Activated T-cell treated with anti-CD3 and anti-CD28 coated beads, Interleukin-2, amount 50 U/mL, for 24 hours (primary cell): ENCODE data around the gene FRRS1.
"Not testable (repeated sequence)": the region's sequence is repeated elsewhere in the genome, so short reads cannot be mapped to it uniquely, and the experiment has no call there.

Experiments used
- DNase-seq: peaks from one replicate; pipeline ENCODE4 v3.0.0-alpha.2; 2020
- H3K27ac Mint-ChIP-seq: 2 replicates; pipeline ENCODE4 v1.8.0; 2020; ENCODE audit warnings: mild to moderate bottlenecking, mixed read lengths
- H3K27me3 Mint-ChIP-seq: 2 replicates; pipeline ENCODE4 v1.8.0; 2020; ENCODE audit warnings: mixed read lengths
- H3K36me3 Mint-ChIP-seq: 2 replicates; pipeline ENCODE4 v1.8.0; 2020; ENCODE audit warnings: low read depth, mixed read lengths
- H3K4me1 Mint-ChIP-seq: 2 replicates; pipeline ENCODE4 v1.8.0; 2020; ENCODE audit warnings: low read depth, mixed read lengths
- H3K4me3 Mint-ChIP-seq: 2 replicates; pipeline ENCODE4 v1.8.0; 2020; ENCODE audit warnings: mild to moderate bottlenecking, moderate library complexity, mixed read lengths
- H3K9me3 Mint-ChIP-seq: 2 replicates; pipeline ENCODE4 v1.8.0; 2020; ENCODE audit warnings: mixed read lengths

Gene FRRS1

DNA sequence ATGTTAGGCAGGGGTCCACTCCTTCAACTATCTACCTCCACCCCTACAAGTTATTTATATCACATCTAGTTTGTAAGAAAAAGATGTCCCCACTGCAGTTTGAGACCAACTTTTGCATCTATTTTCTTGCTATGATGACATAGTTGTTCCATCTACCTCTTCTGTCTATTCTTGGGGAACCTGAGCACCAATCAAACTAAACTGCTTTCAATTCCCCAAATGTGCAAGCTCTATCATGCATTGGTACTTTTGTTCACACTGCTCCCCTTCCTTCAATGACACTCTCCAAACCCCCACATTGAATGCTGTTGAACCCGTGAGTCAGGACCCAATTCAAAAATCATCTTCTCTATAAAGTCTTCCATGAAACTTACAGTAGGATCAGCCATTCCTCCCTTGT lies 16.0 kb upstream of the FRRS1 start:
- Mint-ChIP-seq H3K27me3 (peaks cover 54% of the 10 kb centered on the region), H3K4me3 (no peak overlapping the region), H3K9me3 (no peaks in the 10 kb centered on the region), H3K27ac (no peak overlapping the region), H3K4me1 (peaks cover 21% of the 10 kb centered on the region), H3K36me3 (no peaks in the 10 kb centered on the region)
- DNase-seq = no peak

DNA sequence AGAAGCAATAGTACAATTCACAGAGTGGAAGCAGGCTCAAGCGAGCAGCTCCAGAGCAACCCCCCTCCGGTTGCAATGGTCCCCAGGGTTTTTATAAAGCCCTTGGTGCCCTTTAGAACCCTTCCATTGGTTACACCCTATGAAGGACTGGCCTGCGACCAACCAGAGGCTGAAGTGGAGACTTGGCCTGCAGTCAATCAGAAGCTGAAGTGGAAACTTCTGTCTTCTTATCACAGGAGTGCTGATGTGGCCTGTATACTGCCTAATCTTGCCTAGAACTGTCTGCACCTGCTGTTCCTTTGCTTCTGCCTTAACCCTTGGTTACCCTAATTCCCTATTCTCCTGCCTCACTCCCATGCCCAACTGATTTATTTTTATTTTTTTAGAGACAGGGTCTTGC lies 15.4 kb upstream of the FRRS1 start:
- Mint-ChIP-seq H3K27ac (no peak overlapping the region), H3K4me3 (no peak overlapping the region), H3K9me3 (no peaks in the 10 kb centered on the region), H3K4me1 (peaks cover 18% of the 10 kb centered on the region), H3K27me3 (peaks cover 50% of the 10 kb centered on the region), H3K36me3 (no peaks in the 10 kb centered on the region)
- no peak for DNase-seq

DNA sequence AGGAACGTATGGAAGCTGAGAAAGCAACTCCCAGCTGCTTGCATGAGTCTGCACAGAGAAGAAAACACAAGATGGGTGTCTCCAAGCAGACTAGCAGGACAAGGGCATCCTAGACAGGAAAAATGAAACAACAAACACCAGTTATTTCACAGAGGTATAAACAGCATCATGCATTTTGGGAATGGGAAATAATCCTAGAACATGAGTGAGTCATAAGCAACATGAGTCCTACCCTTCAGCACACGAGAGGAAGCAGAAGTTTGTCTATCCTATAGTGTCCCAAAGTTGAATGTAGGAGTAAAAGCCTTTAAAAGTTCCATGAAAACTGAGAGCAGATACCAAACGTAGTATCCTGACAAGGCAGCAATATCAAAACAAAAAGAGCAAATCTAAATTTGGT lies 11.3 kb upstream of the FRRS1 start:
- DNase-seq = no peak
- Mint-ChIP-seq H3K4me3 (no peak overlapping the region), H3K36me3 (no peaks in the 10 kb centered on the region), H3K27me3 (peaks cover 37% of the 10 kb centered on the region), H3K4me1 (no peaks in the 10 kb centered on the region), H3K27ac (no peak overlapping the region), H3K9me3 (no peaks in the 10 kb centered on the region)

DNA sequence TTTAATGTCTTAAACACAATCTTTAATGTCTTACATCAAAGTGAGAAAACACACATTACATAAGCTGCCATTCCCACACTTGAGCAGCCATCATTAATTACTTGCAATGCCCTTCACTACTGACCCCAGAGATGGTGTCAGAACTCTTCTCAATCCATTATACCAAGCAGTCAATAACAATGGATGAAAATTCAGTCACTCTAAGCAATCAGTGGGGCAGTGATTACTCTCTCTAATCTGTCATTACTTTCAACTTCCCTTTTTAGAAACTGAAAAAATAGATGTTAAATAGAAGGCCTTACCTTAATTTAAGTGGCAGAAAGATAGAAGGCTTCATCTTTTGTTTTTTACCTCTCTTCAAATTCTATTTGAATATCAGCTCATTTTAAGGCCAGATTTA lies 9.7 kb upstream of the FRRS1 start:
- Mint-ChIP-seq H3K4me1 (no peaks in the 10 kb centered on the region), H3K36me3 (no peaks in the 10 kb centered on the region), H3K4me3 (no peak overlapping the region), H3K9me3 (no peaks in the 10 kb centered on the region), H3K27me3 (peaks cover 23% of the 10 kb centered on the region), H3K27ac (no peak overlapping the region)
- no peak for DNase-seq

DNA sequence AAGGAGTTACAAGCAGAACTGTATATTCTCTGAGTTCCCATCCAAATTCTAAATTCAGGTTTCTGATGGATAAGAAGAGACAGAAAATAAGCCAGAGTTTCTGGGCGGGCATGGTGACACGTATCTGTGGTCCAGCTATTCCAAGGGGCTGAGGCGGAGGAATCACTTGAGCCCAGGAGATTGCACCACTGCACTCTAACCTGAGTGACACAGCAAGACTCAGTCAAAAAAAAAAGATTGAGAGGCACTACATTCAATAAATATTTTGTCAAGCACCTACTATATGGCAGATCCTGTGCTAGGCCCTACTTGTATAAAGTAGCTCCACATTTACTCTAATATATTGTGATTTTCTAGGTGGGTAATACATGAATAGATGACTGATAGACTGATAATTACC lies 6.4 kb upstream of the FRRS1 start:
- H3K27ac Mint-ChIP-seq = no peak overlapping the region
- peaks cover 10% of the 10 kb centered on the region for H3K27me3 Mint-ChIP-seq
- DNase-seq = no peak
- H3K9me3 Mint-ChIP-seq = no peaks in the 10 kb centered on the region
- no peaks in the 10 kb centered on the region for H3K4me1 Mint-ChIP-seq
- H3K36me3 Mint-ChIP-seq = no peaks in the 10 kb centered on the region
- H3K4me3 Mint-ChIP-seq = no peak overlapping the region

DNA sequence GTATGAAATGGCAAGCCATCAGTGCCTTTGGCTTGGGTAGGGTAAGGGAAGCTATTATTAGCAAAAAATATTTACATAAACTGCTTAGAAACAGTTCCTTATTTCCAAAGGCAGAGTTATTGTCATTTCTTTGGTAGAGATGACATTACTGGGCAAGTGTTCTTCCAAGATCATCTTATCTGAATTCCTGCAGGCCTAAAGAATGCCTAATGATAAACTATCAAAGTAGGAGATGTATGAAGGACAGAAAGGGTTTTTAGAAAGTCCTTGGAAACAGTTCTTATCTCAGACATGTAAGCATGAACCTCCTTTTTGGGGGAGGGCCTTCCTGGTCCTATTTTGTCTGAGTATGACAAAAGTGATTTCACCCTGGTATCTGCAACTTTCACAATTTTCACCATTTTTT lies 5.1 kb upstream of the FRRS1 start:
- no peaks in the 10 kb centered on the region for H3K9me3 Mint-ChIP-seq
- no peak overlapping the region for H3K27ac Mint-ChIP-seq
- no peaks in the 10 kb centered on the region for H3K36me3 Mint-ChIP-seq
- no peak for DNase-seq
- peaks cover 3% of the 10 kb centered on the region for H3K4me1 Mint-ChIP-seq
- peaks cover 7% of the 10 kb centered on the region for H3K27me3 Mint-ChIP-seq
- H3K4me3 Mint-ChIP-seq = no peak overlapping the region

DNA sequence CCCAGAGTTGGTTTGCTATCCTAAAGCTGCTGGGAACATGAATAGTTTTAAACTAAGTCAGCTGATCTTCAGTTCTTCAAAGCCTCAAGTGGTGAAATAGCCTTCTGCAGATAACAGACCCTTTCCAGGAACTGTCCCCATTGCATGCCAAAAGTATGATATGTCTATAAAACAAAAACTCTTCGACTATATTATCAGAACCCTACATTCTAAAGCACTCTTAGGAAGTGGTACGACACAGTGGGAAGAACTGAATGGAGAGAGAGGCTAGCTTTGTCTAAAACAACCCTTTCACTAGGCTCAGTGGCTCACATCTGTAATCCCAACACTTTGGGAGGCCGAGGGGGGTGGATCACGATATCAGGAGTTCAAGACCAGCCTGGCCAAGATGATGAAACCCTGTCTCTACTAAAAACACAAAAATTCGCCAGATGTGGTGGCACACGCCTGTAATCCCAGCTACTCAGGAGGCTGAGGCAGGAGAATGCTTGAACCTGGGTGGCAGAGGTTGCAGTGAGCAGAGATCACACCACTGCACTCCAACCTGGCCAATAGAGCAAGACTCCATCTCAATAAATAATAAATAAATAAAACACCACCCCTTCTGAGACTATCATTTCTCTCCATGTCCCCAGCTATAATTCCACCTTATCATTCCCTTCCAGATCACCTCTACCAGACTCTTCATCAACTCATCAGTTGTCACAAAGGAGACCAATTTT lies 2.2 kb upstream of the FRRS1 start:
- Mint-ChIP-seq H3K4me1 (peaks cover 11% of the 10 kb centered on the region), H3K36me3 (no peaks in the 10 kb centered on the region), H3K27ac (no peak overlapping the region), H3K4me3 (no peak overlapping the region), H3K9me3 (no peaks in the 10 kb centered on the region), H3K27me3 (peaks cover 7% of the 10 kb centered on the region)
- DNase-seq = no peak

DNA sequence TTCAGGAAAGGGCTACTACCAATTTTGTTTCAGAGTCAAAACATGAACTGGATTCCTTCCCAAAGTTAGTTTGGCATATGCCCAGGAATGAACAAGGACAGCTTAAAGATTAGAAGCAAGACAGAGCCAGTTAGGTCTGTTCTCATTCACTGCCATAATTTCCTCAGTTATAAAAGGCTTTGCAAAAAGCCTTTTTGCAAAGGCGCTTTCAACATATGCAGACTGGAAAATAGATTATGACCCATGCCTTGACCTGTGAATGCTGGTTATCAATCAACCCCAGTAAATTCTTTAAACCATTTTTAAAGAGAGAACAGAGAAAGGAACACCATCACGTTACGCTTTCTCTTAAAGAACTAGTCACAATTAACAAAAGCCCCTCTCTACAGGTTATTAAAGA lies 1.7 kb upstream of the FRRS1 start:
- H3K27me3 Mint-ChIP-seq = peaks cover 7% of the 10 kb centered on the region
- no peak overlapping the region for H3K4me3 Mint-ChIP-seq
- no peaks in the 10 kb centered on the region for H3K9me3 Mint-ChIP-seq
- DNase-seq = no peak
- H3K4me1 Mint-ChIP-seq = peaks cover 11% of the 10 kb centered on the region
- no peak overlapping the region for H3K27ac Mint-ChIP-seq
- no peaks in the 10 kb centered on the region for H3K36me3 Mint-ChIP-seq

DNA sequence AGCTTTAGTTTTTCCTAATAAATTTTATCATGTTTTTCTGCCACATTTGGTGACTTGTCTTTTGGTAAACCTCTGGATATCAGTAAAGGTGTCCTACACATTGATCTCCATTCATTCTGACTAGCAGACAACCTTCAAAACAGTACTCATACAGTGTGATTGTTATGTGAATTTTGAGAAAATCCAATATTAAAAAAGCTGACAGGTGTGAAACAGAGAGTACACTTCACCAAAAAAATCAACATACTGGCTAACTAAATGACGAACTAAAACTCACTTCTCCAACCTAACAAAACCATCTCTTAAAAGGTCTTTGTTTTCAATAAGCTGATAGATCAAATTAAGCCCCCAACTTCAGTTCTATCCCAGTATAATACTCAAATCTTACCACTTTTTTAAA lies 1.5 kb downstream of the FRRS1 start:
- no peak overlapping the region for H3K4me3 Mint-ChIP-seq
- H3K9me3 Mint-ChIP-seq = no peaks in the 10 kb centered on the region
- H3K27me3 Mint-ChIP-seq = peaks cover 5% of the 10 kb centered on the region
- H3K4me1 Mint-ChIP-seq = peaks cover 11% of the 10 kb centered on the region
- DNase-seq = no peak
- no peaks in the 10 kb centered on the region for H3K36me3 Mint-ChIP-seq
- no peak overlapping the region for H3K27ac Mint-ChIP-seq

DNA sequence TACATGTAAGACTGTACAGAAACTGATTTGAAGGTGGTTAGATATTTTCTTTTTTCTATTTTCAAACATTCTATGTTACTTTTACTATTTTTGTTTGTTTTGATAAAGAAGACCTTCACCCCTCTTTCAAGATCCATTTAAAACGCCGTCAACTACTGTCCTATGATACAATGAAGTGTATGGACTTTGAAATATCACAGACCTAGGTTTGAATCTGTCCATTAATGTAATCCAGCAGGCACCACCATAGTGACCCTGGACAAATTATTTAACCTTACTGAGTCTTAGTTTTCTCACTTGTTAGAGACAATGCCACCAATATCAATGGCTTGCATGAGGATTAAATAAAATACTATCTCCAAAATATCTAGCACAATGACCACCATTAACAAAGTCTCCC lies 2.0 kb downstream of the FRRS1 start:
- Mint-ChIP-seq H3K27me3 (peaks cover 3% of the 10 kb centered on the region), H3K27ac (no peak overlapping the region), H3K9me3 (no peaks in the 10 kb centered on the region), H3K36me3 (no peaks in the 10 kb centered on the region), H3K4me1 (peaks cover 11% of the 10 kb centered on the region), H3K4me3 (no peak overlapping the region)
- DNase-seq = no peak

DNA sequence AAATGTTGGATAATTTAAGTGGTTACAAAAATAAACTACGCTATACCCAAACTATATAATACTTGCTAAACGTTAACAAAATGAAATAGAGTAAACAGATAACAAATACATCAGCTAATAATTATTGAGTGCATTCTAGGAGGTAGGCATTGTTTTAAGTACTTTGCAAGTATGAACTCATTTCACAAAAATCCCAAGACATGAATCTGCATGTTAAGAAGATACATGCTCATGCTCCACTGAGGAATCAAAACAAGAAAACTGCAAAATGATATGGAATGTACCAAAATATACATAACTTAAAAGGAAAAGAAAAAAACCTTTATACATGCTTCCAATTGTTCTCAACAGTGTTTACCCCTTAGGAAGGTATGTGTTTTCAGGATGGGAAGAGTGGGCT lies 2.5 kb downstream of the FRRS1 start:
- no peak for DNase-seq
- no peaks in the 10 kb centered on the region for H3K9me3 Mint-ChIP-seq
- peaks cover 14% of the 10 kb centered on the region for H3K4me1 Mint-ChIP-seq
- no peaks in the 10 kb centered on the region for H3K36me3 Mint-ChIP-seq
- H3K27me3 Mint-ChIP-seq = peaks cover 3% of the 10 kb centered on the region
- no peak overlapping the region for H3K4me3 Mint-ChIP-seq
- H3K27ac Mint-ChIP-seq = no peak overlapping the region

DNA sequence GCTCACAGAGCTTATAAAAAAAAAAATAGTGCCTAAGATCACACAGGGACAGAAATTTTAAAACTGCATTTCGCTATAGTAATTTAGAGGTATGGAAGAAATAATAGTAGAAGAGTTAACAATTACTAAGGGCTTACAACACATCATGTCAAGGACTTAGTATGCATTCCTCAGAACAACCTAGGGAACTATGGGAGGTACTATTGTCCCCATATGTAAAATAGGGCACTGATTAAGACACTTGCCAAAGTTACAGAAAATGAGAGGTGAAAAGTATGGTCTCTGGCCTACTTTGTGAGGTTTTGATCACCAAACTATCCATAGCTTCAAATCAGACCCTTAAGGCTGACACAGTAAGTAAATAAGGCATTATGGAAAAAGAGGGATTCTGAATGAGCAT lies 4.7 kb downstream of the FRRS1 start:
- H3K27me3 Mint-ChIP-seq = no peaks in the 10 kb centered on the region
- no peak for DNase-seq
- H3K9me3 Mint-ChIP-seq = no peaks in the 10 kb centered on the region
- H3K36me3 Mint-ChIP-seq = no peaks in the 10 kb centered on the region
- no peak overlapping the region for H3K27ac Mint-ChIP-seq
- peaks cover 24% of the 10 kb centered on the region for H3K4me1 Mint-ChIP-seq
- H3K4me3 Mint-ChIP-seq = no peak overlapping the region

DNA sequence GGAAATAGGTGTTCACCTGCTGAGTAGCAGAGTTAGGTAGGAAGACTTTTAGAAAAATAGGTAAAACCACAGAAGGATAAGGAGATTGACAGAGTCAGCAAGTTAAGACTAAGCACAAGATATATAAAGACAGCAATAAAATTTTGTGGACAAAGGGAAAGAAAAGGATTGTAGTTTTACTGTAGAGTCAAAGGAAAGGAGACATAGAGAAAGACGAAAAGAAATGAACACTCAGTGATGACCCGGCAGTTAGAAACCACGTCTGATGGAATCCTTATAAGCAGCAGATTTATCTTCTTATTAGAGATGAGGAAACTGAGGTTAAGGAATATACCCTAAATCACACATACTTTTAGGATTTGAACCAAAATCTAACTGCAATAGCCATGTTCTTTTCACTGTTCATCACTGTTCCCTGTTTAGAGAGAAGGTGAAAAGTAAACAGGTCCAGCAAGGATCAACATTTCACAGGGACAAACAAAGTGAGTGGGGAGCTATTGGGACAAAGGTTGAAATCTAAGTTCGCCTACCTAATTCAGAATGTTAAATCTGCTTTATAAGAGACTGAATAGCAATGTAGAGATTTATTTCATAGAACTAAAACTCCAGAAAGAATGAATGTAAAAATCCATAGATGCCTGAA lies 6.8 kb downstream of the FRRS1 start:
- Mint-ChIP-seq H3K36me3 (no peaks in the 10 kb centered on the region), H3K27ac (no peak overlapping the region), H3K27me3 (no peaks in the 10 kb centered on the region), H3K9me3 (no peaks in the 10 kb centered on the region), H3K4me3 (no peak overlapping the region), H3K4me1 (peaks cover 17% of the 10 kb centered on the region)
- no peak for DNase-seq

DNA sequence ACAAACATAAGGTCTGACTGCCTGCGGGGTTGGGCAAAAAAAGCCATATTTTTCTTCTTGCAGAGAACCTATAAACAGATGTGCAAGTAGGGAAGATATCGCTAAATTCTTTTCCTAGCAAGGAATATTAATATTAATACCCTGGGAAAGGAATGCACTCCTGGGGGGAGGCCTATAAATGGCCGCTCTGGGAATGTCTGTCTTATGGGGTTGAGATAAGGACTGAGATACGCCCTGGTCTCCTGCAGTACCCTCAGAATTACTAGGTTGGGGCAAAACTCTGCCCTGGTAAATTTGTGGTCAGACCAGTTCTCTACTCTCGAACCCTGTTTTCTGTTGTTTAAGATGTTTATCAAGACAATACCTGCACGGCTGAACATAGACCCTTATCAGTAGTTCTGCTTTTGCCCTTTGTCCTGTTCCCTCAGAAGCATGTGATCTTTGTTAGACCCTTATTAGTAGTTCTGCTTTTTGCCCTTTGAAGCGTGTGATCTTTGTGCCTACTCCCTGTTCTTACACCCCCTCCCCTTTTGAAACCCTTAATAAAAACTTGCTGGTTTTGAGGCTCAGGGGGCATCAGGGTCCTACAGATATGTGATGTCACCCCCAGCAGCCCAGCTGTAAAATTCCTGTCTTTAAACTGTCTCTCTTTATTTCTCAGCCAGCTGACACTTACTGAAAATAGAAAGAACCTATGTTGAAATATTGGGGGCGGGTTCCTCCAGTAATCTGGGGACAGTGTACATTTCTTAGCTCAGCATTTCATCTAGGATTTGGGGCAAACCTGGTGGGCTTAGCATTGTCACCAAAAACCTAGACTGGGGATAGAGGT lies 7.5 kb downstream of the FRRS1 start:
- not testable (repeated sequence) for H3K27me3 Mint-ChIP-seq, H3K27ac Mint-ChIP-seq, DNase-seq, H3K4me3 Mint-ChIP-seq, H3K9me3 Mint-ChIP-seq, H3K36me3 Mint-ChIP-seq
- H3K4me1 Mint-ChIP-seq = peaks cover 17% of the 10 kb centered on the region

DNA sequence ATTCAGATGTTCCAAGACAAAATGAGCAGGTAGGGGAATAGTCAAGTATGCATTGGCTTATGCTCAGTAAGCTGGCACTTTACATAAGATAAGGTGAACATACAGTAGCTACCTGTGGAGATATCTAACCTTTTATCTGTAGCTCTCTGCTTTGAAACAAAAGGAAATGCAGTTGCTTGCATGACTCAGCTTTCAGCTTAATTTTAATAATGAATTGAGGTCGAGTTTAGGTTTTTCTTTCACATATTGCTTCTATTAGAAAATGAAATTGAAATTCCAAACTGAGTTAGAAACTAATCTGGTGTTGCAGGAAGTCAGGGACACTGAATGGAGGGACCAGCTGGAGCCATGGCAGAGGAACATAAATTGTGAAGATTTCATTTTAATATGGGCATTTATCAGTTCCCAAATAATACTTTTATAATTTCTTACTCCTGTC lies 8.3 kb downstream of the FRRS1 start:
- DNase-seq = no peak
- H3K9me3 Mint-ChIP-seq = no peaks in the 10 kb centered on the region
- H3K4me1 Mint-ChIP-seq = peaks cover 17% of the 10 kb centered on the region
- peak overlapping the region; percentile 34 for H3K27ac Mint-ChIP-seq
- H3K4me3 Mint-ChIP-seq = no peak overlapping the region
- H3K36me3 Mint-ChIP-seq = no peaks in the 10 kb centered on the region
- H3K27me3 Mint-ChIP-seq = no peaks in the 10 kb centered on the region
